ENCODE results near the gene COA8.

- TF ChIP-seq SUPT20H (IDR thresholded peaks at IDR 0.05; ENCODE audit: borderline replicate concordance, control insufficient read depth, low read depth, low read length) (no peak), CTCF (IDR thresholded peaks at IDR 0.05 in 2 of 3, conservative IDR thresholded peaks at IDR 0.05 in 1 of 3; ENCODE audit: control insufficient read depth in 2 of 3, extremely low read depth in 1 of 3, insufficient read depth in 1 of 3, low read depth in 3 of 3, low read length in 3 of 3) (no peak), MAX (IDR thresholded peaks at IDR 0.05; ENCODE audit: low read depth, low read length) (no peak), CHD2 (IDR thresholded peaks at IDR 0.05; ENCODE audit: borderline replicate concordance, low read depth, low read length) (no peak)
These were observed 20.8 kb upstream of the COA8 start for GRCh38 chr14:103541709-103542604.
